GM12873 (cell line): ENCODE data around the gene LDLRAD3.

Experiments used
- CTCF ChIP-seq: IDR thresholded peaks from 2 replicates; pipeline ENCODE4 v1.5.1; 2012; ENCODE audit warnings: low read depth, mild to moderate bottlenecking, moderate library complexity, low read length, control low read depth; ENCODE audit not compliant: insufficient read depth; ENCODE audit errors: missing control alignments

Gene LDLRAD3

DNA sequence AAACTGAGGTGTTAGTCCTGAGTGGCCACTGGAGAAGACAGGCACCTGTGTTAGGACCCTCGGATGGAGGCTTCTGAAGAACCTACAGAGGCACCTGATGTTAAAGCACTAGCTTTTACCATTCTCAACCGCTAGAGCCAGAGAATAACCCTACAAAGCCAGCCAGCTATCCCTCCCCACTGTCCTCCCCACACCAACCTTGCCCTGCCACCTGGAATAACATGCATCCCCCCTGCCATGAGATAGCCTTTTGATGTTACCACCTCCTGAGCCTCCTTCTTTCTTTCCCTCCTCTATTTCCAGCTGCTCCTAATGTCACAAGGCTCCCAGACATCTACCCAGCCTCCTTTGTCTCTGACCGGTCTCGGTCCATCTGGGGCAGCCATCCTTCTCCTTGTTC is 317.2 kb downstream of the LDLRAD3 start:
- no peak for TF ChIP-seq CTCF

GRCh38 chr11:36264011-36264972 is 320.4 kb downstream of the LDLRAD3 start:
- TF ChIP-seq CTCF = no peak

DNA sequence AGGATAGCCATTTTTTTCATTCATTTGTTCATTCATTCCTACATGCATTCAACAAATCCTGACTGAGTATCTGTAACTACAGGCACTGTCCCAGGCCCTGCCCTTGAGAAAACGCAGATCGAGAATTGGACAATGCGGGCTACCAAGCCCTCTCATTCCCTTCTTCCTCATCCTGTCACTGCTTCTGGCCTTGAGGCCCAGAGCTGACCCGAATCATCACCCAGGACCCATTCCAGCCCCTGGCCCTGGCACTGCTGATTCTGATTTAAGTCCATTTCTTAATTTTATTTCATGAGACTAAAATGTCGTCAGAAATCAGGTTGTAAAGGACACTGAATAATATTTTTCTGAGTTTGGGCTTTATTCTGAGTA is 321.1 kb downstream of the LDLRAD3 start:
- TF ChIP-seq CTCF = no peak

DNA sequence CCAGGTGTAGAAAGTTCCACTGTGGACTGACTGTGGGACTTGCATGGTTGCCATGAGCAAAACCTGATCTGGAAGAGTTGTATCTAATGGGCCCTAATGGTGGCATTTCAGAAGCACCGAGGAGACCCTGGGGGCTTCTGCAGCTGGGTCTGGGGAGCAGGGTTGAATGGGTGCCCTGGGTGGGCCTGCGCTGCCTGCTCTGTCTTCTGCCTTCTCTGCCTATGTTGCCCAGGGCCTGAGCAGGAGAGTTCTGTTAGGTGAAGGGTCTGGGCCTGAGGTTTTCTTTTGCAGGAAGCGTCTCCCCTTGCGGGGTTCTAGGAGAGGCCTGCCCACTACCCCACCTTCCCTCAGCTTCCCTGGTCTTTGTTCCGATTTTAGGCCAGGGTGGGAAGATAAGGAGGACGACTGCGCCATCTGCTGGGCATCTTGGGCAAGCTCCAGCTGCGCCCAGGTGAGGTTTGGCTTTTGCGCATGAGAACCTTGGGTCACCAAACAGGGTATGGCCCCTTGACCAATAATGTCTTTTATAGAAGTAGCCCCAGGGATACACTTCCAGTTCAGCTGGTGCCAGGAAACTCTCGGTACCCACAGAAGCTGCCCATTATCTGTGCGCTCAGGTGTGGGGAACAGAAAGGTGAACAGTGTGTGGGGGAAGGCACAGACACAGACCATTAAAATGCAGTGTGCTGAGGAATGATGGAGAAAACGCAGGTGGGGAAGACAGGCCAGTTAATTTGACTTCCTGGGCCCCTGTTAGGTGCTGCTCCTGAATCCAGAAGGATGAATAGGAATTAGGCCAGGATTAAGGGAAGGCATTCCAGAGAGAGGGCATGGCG is 322.1 kb downstream of the LDLRAD3 start:
- peak; percentile 93 for TF ChIP-seq CTCF

- TF ChIP-seq CTCF = no peak
These were observed 322.9 kb downstream of the LDLRAD3 start for GRCh38 chr11:36266767-36267166.

DNA sequence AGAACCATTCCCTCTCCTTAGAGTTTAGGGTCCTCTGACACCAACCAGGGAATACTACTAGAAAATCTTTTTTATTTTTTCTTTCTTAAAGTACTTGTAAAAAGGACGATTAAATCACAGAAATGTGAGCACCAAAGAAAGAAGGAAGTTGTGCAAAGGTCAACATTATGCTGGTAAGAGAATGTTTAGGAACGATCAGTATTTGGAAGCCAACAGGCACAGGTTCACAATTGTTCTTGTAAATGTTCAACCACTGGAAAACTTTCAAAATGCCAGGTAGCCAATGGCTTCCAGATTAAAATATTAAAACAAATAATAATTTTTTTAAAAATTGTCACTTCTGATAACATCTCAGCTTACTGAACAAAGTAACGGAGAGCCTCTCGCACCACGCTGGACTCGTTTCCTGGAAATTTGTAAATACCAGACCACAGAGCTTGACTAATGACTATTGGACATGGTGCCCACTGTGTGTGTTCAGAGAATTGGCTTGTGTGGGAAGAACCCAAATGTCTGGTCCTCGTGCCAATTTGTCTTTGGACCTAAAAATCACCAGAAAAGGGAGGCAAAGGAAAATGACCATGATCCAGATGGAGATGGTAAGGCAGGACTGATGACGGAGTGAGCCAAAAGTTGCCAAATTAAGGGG is 324.6 kb downstream of the LDLRAD3 start:
- no peak for TF ChIP-seq CTCF

DNA sequence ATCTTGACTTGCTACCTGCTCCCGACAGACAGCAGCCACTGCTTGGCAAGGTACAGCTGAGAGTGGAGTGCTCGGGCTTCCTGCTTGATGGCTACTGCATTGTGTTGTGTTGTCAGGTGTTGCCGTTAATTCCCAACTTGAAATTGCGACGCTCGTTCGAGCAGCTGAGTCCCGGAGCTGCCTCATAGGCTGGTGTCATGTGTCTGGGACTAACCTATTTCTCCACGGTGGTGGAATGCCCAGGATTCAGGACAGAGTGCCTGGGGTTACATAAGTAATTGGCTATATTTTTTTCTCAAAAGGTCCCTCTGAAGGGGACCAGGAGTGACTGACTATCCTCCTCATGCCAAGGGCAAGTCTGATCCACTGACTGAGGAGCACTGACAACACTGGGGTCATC is 326.8 kb downstream of the LDLRAD3 start:
- TF ChIP-seq CTCF = no peak
